NB4 (cell line): ENCODE data around the gene TMEM44.

Experiments
- CTCF ChIP-seq: IDR thresholded peaks from one replicate; pipeline ENCODE4 v1.5.1; 2012; ENCODE audit warnings: low read depth, low read length
- POLR2A ChIP-seq: IDR thresholded peaks from 2 replicates; pipeline ENCODE4 v1.6.1; 2011; ENCODE audit warnings: mild to moderate bottlenecking; ENCODE audit not compliant: insufficient read length; ENCODE audit errors: extremely low read depth

GRCh38 chr3:194547042-194547441, 86.2 kb downstream of the TMEM44 start:
- TF ChIP-seq CTCF = no peak
- no peak for TF ChIP-seq POLR2A
